ENCODE measurements around the gene KIF6.

KIF6 gene

DNA sequence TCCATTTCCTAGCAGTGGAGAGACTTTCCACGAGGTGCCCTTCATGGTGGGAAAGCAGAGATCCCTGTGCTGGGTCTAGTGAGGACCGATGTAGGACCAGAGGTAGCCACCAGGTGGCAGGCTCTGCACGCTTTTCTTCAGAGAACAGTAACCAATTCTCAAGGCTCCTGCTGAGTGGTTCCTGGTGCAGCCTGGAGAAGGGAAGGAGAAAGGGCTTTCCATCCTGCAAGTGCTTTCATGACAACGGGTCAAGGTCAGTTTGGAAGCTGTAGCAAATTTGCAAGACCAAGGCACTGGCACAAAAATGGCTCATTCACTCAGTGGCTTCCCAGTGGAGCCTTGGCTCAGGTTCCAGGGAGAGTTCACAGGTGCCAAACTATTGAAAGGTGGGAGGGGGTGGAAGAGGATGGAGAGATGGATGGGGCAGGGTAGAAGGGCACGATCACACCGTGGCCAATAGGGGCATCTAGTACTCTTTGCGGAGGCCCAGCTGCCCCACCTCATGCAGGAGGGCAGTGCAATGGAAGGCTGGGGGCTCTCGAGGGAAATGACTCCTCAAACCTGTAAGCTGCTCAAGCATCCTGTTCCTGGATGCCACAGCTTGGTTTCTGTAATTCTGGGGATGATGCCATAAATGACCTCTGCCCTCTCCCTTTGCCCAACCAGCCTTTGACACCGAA lies 377.2 kb downstream of the KIF6 start:
- TF ChIP-seq, protein P1, sequence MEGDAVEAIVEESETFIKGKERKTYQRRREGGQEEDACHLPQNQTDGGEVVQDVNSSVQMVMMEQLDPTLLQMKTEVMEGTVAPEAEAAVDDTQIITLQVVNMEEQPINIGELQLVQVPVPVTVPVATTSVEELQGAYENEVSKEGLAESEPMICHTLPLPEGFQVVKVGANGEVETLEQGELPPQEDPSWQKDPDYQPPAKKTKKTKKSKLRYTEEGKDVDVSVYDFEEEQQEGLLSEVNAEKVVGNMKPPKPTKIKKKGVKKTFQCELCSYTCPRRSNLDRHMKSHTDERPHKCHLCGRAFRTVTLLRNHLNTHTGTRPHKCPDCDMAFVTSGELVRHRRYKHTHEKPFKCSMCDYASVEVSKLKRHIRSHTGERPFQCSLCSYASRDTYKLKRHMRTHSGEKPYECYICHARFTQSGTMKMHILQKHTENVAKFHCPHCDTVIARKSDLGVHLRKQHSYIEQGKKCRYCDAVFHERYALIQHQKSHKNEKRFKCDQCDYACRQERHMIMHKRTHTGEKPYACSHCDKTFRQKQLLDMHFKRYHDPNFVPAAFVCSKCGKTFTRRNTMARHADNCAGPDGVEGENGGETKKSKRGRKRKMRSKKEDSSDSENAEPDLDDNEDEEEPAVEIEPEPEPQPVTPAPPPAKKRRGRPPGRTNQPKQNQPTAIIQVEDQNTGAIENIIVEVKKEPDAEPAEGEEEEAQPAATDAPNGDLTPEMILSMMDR (IDR thresholded peaks at IDR 0.05), result peak; percentile 88
- Histone ChIP-seq H3K27ac (no peak overlapping the region), H3K4me3 (no peak overlapping the region)
- no peak for DNase-seq (ENCODE audit: low spot score)

DNA sequence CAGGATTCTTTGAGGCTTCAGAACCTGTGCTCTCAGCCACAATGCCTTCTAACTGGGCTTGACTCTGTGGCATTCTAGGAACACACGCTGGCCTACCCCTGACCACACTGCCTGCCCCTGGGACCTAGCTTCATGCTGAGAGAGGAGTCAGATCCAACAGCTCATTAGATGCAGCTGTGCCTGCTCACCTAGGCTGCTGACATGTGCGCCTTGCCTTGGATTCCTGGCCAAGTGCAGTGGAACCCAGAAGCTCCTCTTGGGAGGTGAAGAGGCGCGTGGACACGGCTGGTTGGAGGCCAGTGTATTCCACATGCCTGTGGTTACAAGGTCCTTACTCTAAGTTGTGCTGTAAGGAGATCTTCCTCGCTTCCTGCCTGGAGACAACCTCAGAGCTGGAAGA lies 378.0 kb downstream of the KIF6 start:
- TF ChIP-seq, protein P1 (IDR thresholded peaks at IDR 0.05), result no peak
- H3K27ac ChIP-seq, result no peak overlapping the region
- no peak overlapping the region for H3K4me3 ChIP-seq
- DNase-seq (ENCODE audit: low spot score), result no peak

DNA sequence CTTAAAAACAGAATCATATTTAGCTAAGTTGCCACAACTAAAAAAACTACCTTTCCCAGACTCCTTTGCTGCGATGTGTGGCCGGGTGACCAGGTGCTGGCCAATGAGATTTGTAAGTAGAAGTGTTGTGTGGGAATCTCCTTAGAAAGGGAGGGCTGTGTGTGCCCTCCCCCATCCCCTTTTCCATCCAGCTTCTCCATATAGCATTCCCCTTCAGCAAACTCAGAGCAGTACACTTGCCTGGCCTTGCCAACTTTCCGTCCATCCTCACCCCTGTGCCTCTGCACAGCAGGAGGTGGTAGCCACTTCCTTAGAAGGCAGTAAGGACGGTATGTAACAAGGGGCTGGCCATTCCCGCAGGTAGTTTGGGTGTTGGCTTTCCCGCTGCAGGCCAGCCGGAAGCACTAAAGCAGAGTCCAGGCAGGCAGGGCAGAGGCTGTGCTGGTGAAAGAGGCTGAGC lies 380.4 kb downstream of the KIF6 start:
- peak overlapping the region; percentile 24 for H3K4me3 ChIP-seq
- TF ChIP-seq, protein P1 (IDR thresholded peaks at IDR 0.05), result no peak
- no peak for DNase-seq (ENCODE audit: low spot score)
- H3K27ac ChIP-seq, result peak overlapping the region; percentile 56 to 88

DNA sequence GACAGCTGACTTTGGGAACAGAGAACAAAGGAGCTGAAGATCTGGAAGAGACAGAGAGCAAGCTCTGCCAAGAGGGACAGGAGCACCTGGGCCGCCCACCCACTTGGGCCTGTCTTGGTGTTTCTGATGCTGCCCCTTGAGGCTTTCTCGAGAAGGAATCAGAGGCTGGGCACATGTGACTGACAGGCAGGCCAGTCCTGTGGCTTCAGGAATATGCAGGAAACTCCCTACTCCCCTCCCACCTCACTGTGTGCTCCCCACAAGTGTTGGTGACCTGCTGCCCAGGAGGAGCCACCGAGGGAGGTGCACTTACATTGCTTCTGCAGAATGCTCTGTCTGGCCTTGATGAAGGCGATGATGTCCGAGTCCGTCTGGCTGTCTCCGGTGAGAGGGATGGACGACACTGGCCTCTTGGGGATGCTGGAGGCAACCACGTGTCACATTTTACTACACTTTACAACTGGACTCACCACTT lies 381.8 kb downstream of the KIF6 start:
- H3K27ac ChIP-seq, result peak overlapping the region in 1 of 2 donors; percentile 51
- TF ChIP-seq, protein P1 (IDR thresholded peaks at IDR 0.05), result no peak
- DNase-seq (ENCODE audit: low spot score), result no peak
- H3K4me3 ChIP-seq, result no peak overlapping the region

DNA sequence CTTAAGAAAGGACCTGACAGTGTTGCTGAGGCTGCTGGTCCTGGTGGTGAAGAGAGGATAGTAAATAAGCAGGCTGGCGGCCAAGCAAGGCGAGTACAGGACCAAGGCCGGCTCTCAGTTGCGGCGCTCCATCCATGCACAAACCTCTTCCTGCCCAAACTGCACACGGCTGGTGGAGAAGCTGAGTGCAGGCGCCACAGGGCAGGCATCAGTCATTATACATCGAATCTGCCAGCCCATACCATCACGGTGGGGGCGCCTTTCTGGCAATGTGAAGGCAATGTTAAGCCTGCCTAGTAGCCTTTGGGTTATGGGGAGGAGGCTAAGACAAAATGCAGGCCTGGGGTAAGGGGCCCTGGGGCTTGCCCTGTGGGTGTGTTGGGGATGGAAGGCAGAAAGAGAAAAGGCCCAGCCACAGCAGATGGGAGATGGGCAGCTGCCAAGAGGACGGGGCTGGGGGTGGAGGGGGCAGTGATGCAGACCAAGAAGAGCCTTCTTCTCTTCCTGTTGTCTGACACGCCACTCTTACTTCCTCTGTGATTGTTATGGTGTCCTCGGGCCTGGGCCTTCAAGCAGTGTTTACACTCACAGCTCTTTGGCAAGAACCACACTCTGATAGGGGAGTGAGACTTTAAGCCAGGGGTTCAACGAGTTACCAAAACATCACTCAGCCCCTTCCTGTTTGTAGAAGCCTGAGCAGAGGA lies 382.4 kb downstream of the KIF6 start:
- no peak for DNase-seq (ENCODE audit: low spot score)
- TF ChIP-seq, protein P1 (IDR thresholded peaks at IDR 0.05), result no peak
- peak overlapping the region in 1 of 2 donors; percentile 51 for H3K27ac ChIP-seq
- no peak overlapping the region for H3K4me3 ChIP-seq

DNA sequence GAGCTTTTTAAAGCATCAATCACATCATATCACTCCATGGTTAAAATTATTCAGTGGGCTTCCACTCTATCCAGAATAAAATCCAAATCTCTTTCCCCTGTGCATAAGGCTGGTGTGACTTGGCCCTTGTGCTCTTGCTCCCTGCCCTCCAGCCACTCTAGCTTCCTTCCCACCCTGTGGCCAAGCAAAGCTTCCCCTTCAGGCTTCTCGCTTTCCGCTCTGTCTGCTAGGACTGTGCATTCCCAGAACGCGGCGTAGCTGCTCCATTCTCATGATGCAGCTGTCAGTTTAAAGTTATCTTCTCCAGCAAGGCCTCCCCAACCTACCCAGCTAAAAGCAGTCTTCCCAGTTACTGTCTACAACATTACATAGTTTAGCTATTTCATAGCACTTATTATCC lies 383.3 kb downstream of the KIF6 start:
- Histone ChIP-seq H3K27ac (no peak overlapping the region), H3K4me3 (no peak overlapping the region)
- DNase-seq (ENCODE audit: low spot score), result no peak
- TF ChIP-seq, protein P1 (IDR thresholded peaks at IDR 0.05), result no peak
